Left ventricle myocardium inferior (tissue), 1 donor: ENCODE data around the gene CNTLN. TPM values are rescaled to one million over a fixed set of nuclear protein-coding genes. Genes with fewer than 3 reads are reported as not detected.
"Not testable (repeated sequence)": the region's sequence is repeated elsewhere in the genome, so short reads cannot be mapped to it uniquely, and the experiment has no call there.

ENCODE experiments used
- DNase-seq: peaks from one replicate; pipeline ENCODE4 v3.0.0-alpha.2; 2020
- H3K27ac ChIP-seq: fragments of 200-600 bp; replicated peaks from 2 replicates; pipeline ENCODE4 v1.8.0; 2021
- H3K27me3 ChIP-seq: fragments of 200-600 bp; 2 replicates; pipeline ENCODE4 v1.8.0; 2021; ENCODE audit warnings: low read depth
- H3K36me3 ChIP-seq: fragments of 200-600 bp; 2 replicates; pipeline ENCODE4 v1.8.0; 2021
- H3K4me1 ChIP-seq: fragments of 200-600 bp; 2 replicates; pipeline ENCODE4 v1.8.0; 2021
- H3K4me3 ChIP-seq: fragments of 200-600 bp; 2 replicates; pipeline ENCODE4 v1.8.0; 2021; ENCODE audit warnings: mild to moderate bottlenecking, moderate library complexity
- H3K9me3 ChIP-seq: fragments of 200-600 bp; replicated peaks from 2 replicates; pipeline ENCODE4 v1.8.0; 2021
- intact Hi-C: fragments of 100-400 bp; cut with micrococcal nuclease; formaldehyde crosslinking; loops from one replicate; pipeline ENCODE4 v1.11.0; 2022
- total RNA-seq: library from RNA; stranded (reverse); fragmentation: NEBNext Ultra II Directional; extraction: Animal tissue kit (Norgen Biotek cat#: 25700); gene quantifications from one replicate; pipeline ENCODE4 v1.2.1, GENCODE V29; 2021
- TF ChIP-seq, protein P1 (sequence below): fragments of 200-600 bp; IDR thresholded peaks from 2 replicates; pipeline ENCODE4 v1.8.0; 2021; ENCODE audit warnings: antibody characterized with exemption, mild to moderate bottlenecking, borderline replicate concordance
- donor health status: DM: no; HTN: yes; CAD: no; lungs with severe emphysema.

Gene CNTLN
- total RNA-seq, 1 donor from 2014 or later = 3.5 TPM

DNA sequence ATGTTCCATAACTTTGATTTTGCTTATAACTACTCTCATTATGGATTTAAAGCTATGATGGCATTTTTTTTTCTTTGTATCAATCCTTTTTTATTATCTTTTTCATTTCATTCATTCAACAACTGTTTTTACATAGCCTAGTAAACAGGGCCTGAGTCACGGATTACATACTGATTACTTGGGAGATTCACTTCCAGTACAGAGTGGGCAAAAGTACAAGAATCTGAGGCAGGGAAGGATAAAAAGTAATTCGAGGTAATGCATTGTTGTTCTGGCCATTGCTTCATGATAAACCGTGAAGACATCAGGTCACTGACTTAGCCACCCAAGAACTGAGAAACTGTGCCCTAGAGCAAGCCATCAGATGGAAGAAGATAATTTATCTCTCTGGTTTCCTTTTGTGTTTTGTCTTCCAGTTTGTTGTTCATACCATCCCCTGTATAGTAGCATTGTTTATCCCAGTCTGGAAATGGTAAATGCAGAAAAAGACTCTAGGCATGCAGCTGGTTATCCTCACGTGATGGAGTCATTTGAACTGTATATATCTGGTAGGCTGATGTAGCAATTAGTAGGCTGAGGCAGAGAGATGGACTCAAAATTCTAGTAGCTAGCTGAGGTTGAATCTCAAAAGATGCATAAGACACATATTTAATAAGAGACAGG, 145.6 kb downstream of the CNTLN start:
- Histone ChIP-seq H3K27me3 (no peaks in the 10 kb centered on the region), H3K4me1 (no peaks in the 10 kb centered on the region), H3K27ac (no peak overlapping the region), H3K9me3 (peaks cover 15% of the 10 kb centered on the region), H3K36me3 (peaks cover 11% of the 10 kb centered on the region), H3K4me3 (no peak overlapping the region)
- no peak for DNase-seq
- intact Hi-C loops = no loop called here
- TF ChIP-seq, protein P1, sequence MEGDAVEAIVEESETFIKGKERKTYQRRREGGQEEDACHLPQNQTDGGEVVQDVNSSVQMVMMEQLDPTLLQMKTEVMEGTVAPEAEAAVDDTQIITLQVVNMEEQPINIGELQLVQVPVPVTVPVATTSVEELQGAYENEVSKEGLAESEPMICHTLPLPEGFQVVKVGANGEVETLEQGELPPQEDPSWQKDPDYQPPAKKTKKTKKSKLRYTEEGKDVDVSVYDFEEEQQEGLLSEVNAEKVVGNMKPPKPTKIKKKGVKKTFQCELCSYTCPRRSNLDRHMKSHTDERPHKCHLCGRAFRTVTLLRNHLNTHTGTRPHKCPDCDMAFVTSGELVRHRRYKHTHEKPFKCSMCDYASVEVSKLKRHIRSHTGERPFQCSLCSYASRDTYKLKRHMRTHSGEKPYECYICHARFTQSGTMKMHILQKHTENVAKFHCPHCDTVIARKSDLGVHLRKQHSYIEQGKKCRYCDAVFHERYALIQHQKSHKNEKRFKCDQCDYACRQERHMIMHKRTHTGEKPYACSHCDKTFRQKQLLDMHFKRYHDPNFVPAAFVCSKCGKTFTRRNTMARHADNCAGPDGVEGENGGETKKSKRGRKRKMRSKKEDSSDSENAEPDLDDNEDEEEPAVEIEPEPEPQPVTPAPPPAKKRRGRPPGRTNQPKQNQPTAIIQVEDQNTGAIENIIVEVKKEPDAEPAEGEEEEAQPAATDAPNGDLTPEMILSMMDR = no peak

DNA sequence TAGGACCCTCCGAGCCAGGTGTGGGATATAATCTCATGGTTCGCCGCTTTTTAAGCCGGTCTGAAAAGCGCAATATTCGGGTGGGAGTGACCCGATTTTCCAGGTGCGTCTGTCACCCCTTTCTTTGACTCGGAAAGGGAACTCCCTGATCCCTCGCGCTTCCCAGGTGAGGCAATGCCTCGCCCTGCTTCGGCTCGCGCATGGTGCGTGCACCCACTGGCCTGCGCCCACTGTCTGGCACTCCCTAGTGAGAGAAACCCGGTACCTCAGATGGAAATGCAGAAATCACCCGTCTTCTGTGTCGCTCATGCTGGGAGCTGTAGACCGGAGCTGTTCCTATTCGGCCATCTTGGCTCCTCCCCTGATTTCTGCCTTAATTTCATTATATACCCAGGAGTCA, 155.8 kb downstream of the CNTLN start:
- DNase-seq, H3K36me3 ChIP-seq, H3K27me3 ChIP-seq, H3K9me3 ChIP-seq, intact Hi-C loops, H3K27ac ChIP-seq, H3K4me1 ChIP-seq, H3K4me3 ChIP-seq: not testable (repeated sequence)

DNA sequence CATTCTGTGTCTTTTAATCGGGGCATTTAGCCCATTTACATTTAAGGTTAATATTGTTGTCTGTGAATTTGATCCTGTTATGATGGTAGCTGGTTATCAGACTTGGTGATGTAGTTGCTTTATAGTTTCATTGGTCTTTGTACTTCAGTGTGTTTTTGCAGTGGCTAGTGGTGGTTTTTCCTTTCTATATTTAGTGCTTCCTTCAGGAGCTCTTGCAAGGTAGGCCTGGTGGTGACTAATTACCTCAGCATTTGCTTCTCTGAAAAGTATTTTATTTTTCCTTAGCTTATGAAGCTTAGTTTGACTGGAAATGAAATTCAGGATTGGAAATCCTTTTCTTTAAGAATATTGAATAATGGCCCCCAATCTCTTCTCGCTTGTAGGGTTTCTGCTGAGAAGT, 156.9 kb downstream of the CNTLN start:
- TF ChIP-seq, protein P1 = no peak
- Histone ChIP-seq H3K9me3 (no peaks in the 10 kb centered on the region), H3K4me3 (no peak overlapping the region), H3K36me3 (peaks cover 4% of the 10 kb centered on the region), H3K27me3 (no peaks in the 10 kb centered on the region), H3K4me1 (no peaks in the 10 kb centered on the region), H3K27ac (no peak overlapping the region)
- intact Hi-C loops = no loop called here
- DNase-seq = no peak

DNA sequence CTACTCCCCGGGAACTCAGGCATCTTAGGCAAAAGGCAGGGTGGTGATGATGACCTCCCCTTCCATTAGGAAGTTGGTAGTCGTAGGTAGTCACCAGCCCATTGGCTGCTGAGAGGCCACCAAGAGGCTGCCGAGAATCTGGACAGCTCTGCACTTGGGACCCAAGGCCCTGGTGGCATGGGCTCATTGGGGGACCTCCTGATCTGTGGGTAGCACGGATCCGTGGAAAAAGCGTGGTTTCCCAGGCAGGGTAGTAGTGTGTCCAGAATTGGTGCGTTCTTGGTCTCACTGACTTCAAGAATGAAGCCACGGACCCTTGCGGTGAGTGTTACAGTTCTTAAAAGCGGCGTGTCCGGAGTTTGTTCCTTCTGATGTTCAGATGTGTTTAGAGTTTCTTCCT, 158.8 kb downstream of the CNTLN start:
- Histone ChIP-seq H3K4me3 (no peak overlapping the region), H3K36me3 (peaks cover 9% of the 10 kb centered on the region), H3K4me1 (no peaks in the 10 kb centered on the region), H3K27me3 (no peaks in the 10 kb centered on the region), H3K9me3 (no peaks in the 10 kb centered on the region), H3K27ac (no peak overlapping the region)
- DNase-seq = no peak
- intact Hi-C loops = no loop called here
- TF ChIP-seq, protein P1 = no peak

DNA sequence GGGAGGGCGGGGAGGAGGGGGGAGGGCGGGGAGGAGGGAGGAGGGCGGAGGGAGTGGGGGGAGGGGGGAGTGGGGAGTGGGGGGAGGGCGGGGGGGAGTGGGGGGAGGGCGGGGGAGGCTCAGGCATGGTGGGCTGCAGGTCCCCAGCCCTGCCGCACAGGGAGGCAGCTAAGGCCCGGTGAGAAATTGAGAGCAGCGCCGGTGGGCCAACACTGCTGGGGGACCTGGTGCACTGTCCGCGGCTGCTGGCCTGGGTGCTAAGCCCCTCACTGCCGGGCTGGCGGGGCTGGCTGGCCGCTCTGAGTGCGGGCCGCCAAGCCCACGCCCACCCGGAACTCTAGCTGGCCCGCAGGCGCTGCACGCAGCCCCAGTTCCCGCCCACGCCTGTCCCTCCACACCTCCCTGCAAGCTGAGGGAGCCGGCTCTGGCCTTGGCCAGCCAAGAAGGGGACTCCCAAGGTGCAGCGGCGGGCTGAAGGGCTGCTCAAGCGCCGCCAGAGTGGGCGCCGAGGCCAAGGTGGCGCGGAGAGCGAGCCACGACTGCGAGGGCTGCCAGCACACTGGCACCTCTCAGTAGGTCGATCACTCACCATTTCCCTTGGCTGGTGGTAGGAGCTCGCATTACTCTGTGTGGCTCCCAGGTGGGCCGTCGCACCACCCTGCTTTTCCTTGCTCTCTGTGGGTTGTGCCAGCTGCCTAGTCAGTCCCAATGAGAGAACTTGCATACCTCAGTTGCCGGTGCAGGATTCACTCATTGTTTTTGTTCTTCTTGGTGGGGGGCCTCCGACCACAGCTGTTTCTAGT, 160.2 kb downstream of the CNTLN start:
- H3K27ac ChIP-seq = no peak overlapping the region
- no peak for DNase-seq
- no peaks in the 10 kb centered on the region for H3K27me3 ChIP-seq
- intact Hi-C loops = no loop called here
- no peak overlapping the region for H3K4me3 ChIP-seq
- peaks cover 9% of the 10 kb centered on the region for H3K36me3 ChIP-seq
- H3K9me3 ChIP-seq = no peaks in the 10 kb centered on the region
- H3K4me1 ChIP-seq = no peaks in the 10 kb centered on the region
- TF ChIP-seq, protein P1 = no peak

DNA sequence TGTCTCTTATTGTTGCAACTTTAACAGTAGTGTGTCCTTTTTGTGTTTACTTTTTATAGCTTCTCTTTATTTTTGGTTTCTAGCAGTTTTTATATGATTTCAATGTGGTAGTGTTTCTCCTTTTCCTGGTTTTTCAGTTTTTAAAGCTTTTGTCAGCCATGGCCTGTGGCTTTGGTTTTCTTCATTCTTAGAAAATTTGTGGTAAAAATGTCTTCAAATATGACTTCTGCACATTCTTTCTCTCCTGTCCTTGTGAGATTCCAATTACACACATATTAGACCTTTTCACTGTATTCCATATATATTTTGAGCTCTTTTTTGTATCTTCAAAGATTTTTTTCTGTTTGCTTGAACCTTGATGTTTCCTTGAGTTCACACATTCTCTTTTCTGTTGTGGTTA, 180.5 kb downstream of the CNTLN start:
- Histone ChIP-seq H3K9me3 (peaks cover 4% of the 10 kb centered on the region), H3K4me1 (no peaks in the 10 kb centered on the region), H3K27ac (no peak overlapping the region), H3K27me3 (no peaks in the 10 kb centered on the region), H3K36me3 (no peaks in the 10 kb centered on the region), H3K4me3 (no peak overlapping the region)
- TF ChIP-seq, protein P1 = no peak
- intact Hi-C loops = no loop called here
- no peak for DNase-seq
